ENCODE measurements around the gene SLC8A2.

The SLC8A2 gene

GRCh38 chr19:47445937-47446402 lies 25.7 kb downstream of the SLC8A2 start:
- DNase-seq, result peak; percentile 44
- Histone ChIP-seq H2AFZ (ENCODE audit: low read depth, low read length) (no peak overlapping the region), H2BK5ac (ENCODE audit: low read depth, low read length, poor library complexity, severe bottlenecking) (no peak overlapping the region), H3K27ac (ENCODE audit: low read length, poor library complexity, severe bottlenecking) (no peak overlapping the region), H4K8ac (ENCODE audit: low read length) (no peak overlapping the region), H4K91ac (ENCODE audit: low read length) (no peak overlapping the region), H3K36me3 (ENCODE audit: control insufficient read depth in 1 of 2, insufficient read depth in 2 of 2, low read depth in 1 of 2, low read length in 2 of 2) (no peaks in the 10 kb centered on the region), H3K9me3 (ENCODE audit: control insufficient read depth, low read length) (no peaks in the 10 kb centered on the region), H3K79me1 (replicated peaks; ENCODE audit: low read length, poor library complexity, severe bottlenecking) (no peaks in the 10 kb centered on the region), H2BK12ac (ENCODE audit: low read length in 2 of 2) (no peak overlapping the region), H2BK15ac (ENCODE audit: low read depth, poor library complexity, severe bottlenecking) (no peak overlapping the region), H3K23ac (ENCODE audit: low read length in 2 of 2) (no peak overlapping the region), H3K4me3 (ENCODE audit: insufficient read depth in 1 of 2, low read depth in 1 of 2, low read length in 2 of 2) (no peak overlapping the region), H3K4ac (ENCODE audit: low read depth in 1 of 2, low read length in 2 of 2) (no peak overlapping the region), H3K4me2 (ENCODE audit: low read length, poor library complexity, severe bottlenecking) (peak overlapping the region; percentile 8), H3K18ac (ENCODE audit: low read depth in 1 of 2, low read length in 2 of 2) (no peak overlapping the region), H2AK5ac (ENCODE audit: low read length, severe bottlenecking) (no peak overlapping the region), H3K9ac (ENCODE audit: low read length) (no peak overlapping the region), H3K4me1 (ENCODE audit: control insufficient read depth, insufficient read depth, low read depth, low read length) (peaks cover 20% of the 10 kb centered on the region), H3K27me3 (ENCODE audit: control insufficient read depth in 1 of 2, insufficient read depth in 1 of 2, low read length in 2 of 2) (peaks cover 87 to 92% of the 10 kb centered on the region in 2 experiments), H2BK120ac (ENCODE audit: low read depth, low read length) (no peak overlapping the region), H3K14ac (ENCODE audit: low read length in 2 of 2) (no peak overlapping the region)
- 11% methylated on average over 22 of the region's 22 CpGs for WGBS

- DNase-seq, result no peak
- Histone ChIP-seq H3K27ac (ENCODE audit: low read length, poor library complexity, severe bottlenecking) (no peak overlapping the region), H3K36me3 (ENCODE audit: control insufficient read depth in 1 of 2, insufficient read depth in 2 of 2, low read depth in 1 of 2, low read length in 2 of 2) (no peaks in the 10 kb centered on the region), H3K9ac (ENCODE audit: low read length) (no peak overlapping the region), H3K23ac (ENCODE audit: low read length in 2 of 2) (no peak overlapping the region), H3K4me2 (ENCODE audit: low read length, poor library complexity, severe bottlenecking) (no peak overlapping the region), H3K27me3 (ENCODE audit: control insufficient read depth in 1 of 2, insufficient read depth in 1 of 2, low read length in 2 of 2) (peaks cover 88 to 95% of the 10 kb centered on the region in 2 experiments), H3K4me1 (ENCODE audit: control insufficient read depth, insufficient read depth, low read depth, low read length) (peaks cover 20% of the 10 kb centered on the region), H2BK5ac (ENCODE audit: low read depth, low read length, poor library complexity, severe bottlenecking) (no peak overlapping the region), H3K4me3 (ENCODE audit: insufficient read depth in 1 of 2, low read depth in 1 of 2, low read length in 2 of 2) (no peak overlapping the region), H2AK5ac (ENCODE audit: low read length, severe bottlenecking) (no peak overlapping the region), H2BK15ac (ENCODE audit: low read depth, poor library complexity, severe bottlenecking) (no peak overlapping the region), H2AFZ (ENCODE audit: low read depth, low read length) (no peak overlapping the region), H3K79me1 (replicated peaks; ENCODE audit: low read length, poor library complexity, severe bottlenecking) (no peaks in the 10 kb centered on the region), H3K14ac (ENCODE audit: low read length in 2 of 2) (no peak overlapping the region), H4K8ac (ENCODE audit: low read length) (no peak overlapping the region), H2BK120ac (ENCODE audit: low read depth, low read length) (no peak overlapping the region), H3K18ac (ENCODE audit: low read depth in 1 of 2, low read length in 2 of 2) (no peak overlapping the region), H4K91ac (ENCODE audit: low read length) (no peak overlapping the region), H3K4ac (ENCODE audit: low read depth in 1 of 2, low read length in 2 of 2) (no peak overlapping the region), H3K9me3 (ENCODE audit: control insufficient read depth, low read length) (no peaks in the 10 kb centered on the region), H2BK12ac (ENCODE audit: low read length in 2 of 2) (no peak overlapping the region)
- whole genome bisulfite sequencing, result no CpG with 5 or more reads among the region's 4 CpGs
Measured at GRCh38 chr19:47445527-47445926, 26.2 kb downstream of the SLC8A2 start.

GRCh38 chr19:47444388-47444821 lies 27.3 kb downstream of the SLC8A2 start:
- Histone ChIP-seq H2BK120ac (ENCODE audit: low read depth, low read length) (no peak overlapping the region), H2AFZ (ENCODE audit: low read depth, low read length) (no peak overlapping the region), H2BK12ac (ENCODE audit: low read length in 2 of 2) (no peak overlapping the region), H3K4me3 (ENCODE audit: insufficient read depth in 1 of 2, low read depth in 1 of 2, low read length in 2 of 2) (no peak overlapping the region), H4K91ac (ENCODE audit: low read length) (no peak overlapping the region), H3K4me2 (ENCODE audit: low read length, poor library complexity, severe bottlenecking) (no peak overlapping the region), H3K79me1 (replicated peaks; ENCODE audit: low read length, poor library complexity, severe bottlenecking) (no peaks in the 10 kb centered on the region), H2BK15ac (ENCODE audit: low read depth, poor library complexity, severe bottlenecking) (no peak overlapping the region), H3K23ac (ENCODE audit: low read length in 2 of 2) (no peak overlapping the region), H3K27ac (ENCODE audit: low read length, poor library complexity, severe bottlenecking) (no peak overlapping the region), H3K4ac (ENCODE audit: low read depth in 1 of 2, low read length in 2 of 2) (no peak overlapping the region), H3K9me3 (ENCODE audit: control insufficient read depth, low read length) (no peaks in the 10 kb centered on the region), H3K36me3 (ENCODE audit: control insufficient read depth in 1 of 2, insufficient read depth in 2 of 2, low read depth in 1 of 2, low read length in 2 of 2) (no peaks in the 10 kb centered on the region), H2AK5ac (ENCODE audit: low read length, severe bottlenecking) (no peak overlapping the region), H3K9ac (ENCODE audit: low read length) (no peak overlapping the region), H3K14ac (ENCODE audit: low read length in 2 of 2) (peak overlapping the region in 1 of 2 experiments; percentile 19), H3K18ac (ENCODE audit: low read depth in 1 of 2, low read length in 2 of 2) (no peak overlapping the region), H4K8ac (ENCODE audit: low read length) (no peak overlapping the region), H3K27me3 (ENCODE audit: control insufficient read depth in 1 of 2, insufficient read depth in 1 of 2, low read length in 2 of 2) (peaks cover 79 to 91% of the 10 kb centered on the region in 2 experiments), H3K4me1 (ENCODE audit: control insufficient read depth, insufficient read depth, low read depth, low read length) (peaks cover 20% of the 10 kb centered on the region), H2BK5ac (ENCODE audit: low read depth, low read length, poor library complexity, severe bottlenecking) (no peak overlapping the region)
- DNase-seq, result no peak
- WGBS, result 47% methylated on average over 19 of the region's 22 CpGs

- H3K27ac ChIP-seq (ENCODE audit: low read length, poor library complexity, severe bottlenecking), result no peak overlapping the region
- peaks cover 68 to 88% of the 10 kb centered on the region in 2 experiments for H3K27me3 ChIP-seq (ENCODE audit: control insufficient read depth in 1 of 2, insufficient read depth in 1 of 2, low read length in 2 of 2)
- H3K4ac ChIP-seq (ENCODE audit: low read depth in 1 of 2, low read length in 2 of 2), result no peak overlapping the region
- no peak overlapping the region for H3K4me3 ChIP-seq (ENCODE audit: insufficient read depth in 1 of 2, low read depth in 1 of 2, low read length in 2 of 2)
- H2BK15ac ChIP-seq (ENCODE audit: low read depth, poor library complexity, severe bottlenecking), result no peak overlapping the region
- no peak overlapping the region for H3K18ac ChIP-seq (ENCODE audit: low read depth in 1 of 2, low read length in 2 of 2)
- no peak overlapping the region for H3K9ac ChIP-seq (ENCODE audit: low read length)
- no peak overlapping the region for H2BK120ac ChIP-seq (ENCODE audit: low read depth, low read length)
- no peak overlapping the region for H2AK5ac ChIP-seq (ENCODE audit: low read length, severe bottlenecking)
- no peak for DNase-seq
- H2BK12ac ChIP-seq (ENCODE audit: low read length in 2 of 2), result no peak overlapping the region
- H2BK5ac ChIP-seq (ENCODE audit: low read depth, low read length, poor library complexity, severe bottlenecking), result no peak overlapping the region
- H3K4me1 ChIP-seq (ENCODE audit: control insufficient read depth, insufficient read depth, low read depth, low read length), result peaks cover 20% of the 10 kb centered on the region
- H3K36me3 ChIP-seq (ENCODE audit: control insufficient read depth in 1 of 2, insufficient read depth in 2 of 2, low read depth in 1 of 2, low read length in 2 of 2), result no peaks in the 10 kb centered on the region
- H3K14ac ChIP-seq (ENCODE audit: low read length in 2 of 2), result no peak overlapping the region
- H2AFZ ChIP-seq (ENCODE audit: low read depth, low read length), result no peak overlapping the region
- no peaks in the 10 kb centered on the region for H3K79me1 ChIP-seq (replicated peaks; ENCODE audit: low read length, poor library complexity, severe bottlenecking)
- no peak overlapping the region for H4K8ac ChIP-seq (ENCODE audit: low read length)
- no peak overlapping the region for H4K91ac ChIP-seq (ENCODE audit: low read length)
- no peak overlapping the region for H3K23ac ChIP-seq (ENCODE audit: low read length in 2 of 2)
- H3K4me2 ChIP-seq (ENCODE audit: low read length, poor library complexity, severe bottlenecking), result no peak overlapping the region
- no peaks in the 10 kb centered on the region for H3K9me3 ChIP-seq (ENCODE audit: control insufficient read depth, low read length)
- WGBS, result 71% methylated on average over 12 of the region's 12 CpGs
Measured at GRCh38 chr19:47443331-47443730, 28.4 kb downstream of the SLC8A2 start.
